Stimulated activated naive CD8-positive, alpha-beta T cell treated with anti-CD3 and anti-CD28 coated beads, Interleukin-15, amount 100 ng/mL, for 72 hours (primary cell): ENCODE data around the gene ATP8B1.
"Not testable (repeated sequence)": the region's sequence is repeated elsewhere in the genome, so short reads cannot be mapped to it uniquely, and the experiment has no call there.

Source experiments
- ATAC-seq: fragments of 150-1000 bp; cut with Tn5 transposase; 2 replicates; pipeline ENCODE4 v1.10.0; 2021; ENCODE audit warnings: mild to moderate bottlenecking, moderate library complexity
- DNase-seq, 2 donors: peaks; one replicate each; pipeline ENCODE4 v3.0.0; 2021 to 2022
- H3K27ac Mint-ChIP-seq, 2 donors: one replicate each; pipeline ENCODE4 v1.8.0; 2022; ENCODE audit warnings: mild to moderate bottlenecking in 2 of 2, mixed read lengths in 2 of 2, moderate library complexity in 2 of 2
- H3K27me3 Mint-ChIP-seq: one replicate; pipeline ENCODE4 v1.8.0; 2022; ENCODE audit warnings: mixed read lengths
- H3K4me1 Mint-ChIP-seq: one replicate; pipeline ENCODE4 v1.8.0; 2022; ENCODE audit warnings: mild to moderate bottlenecking, mixed read lengths
- H3K4me3 Mint-ChIP-seq, 2 donors: one replicate each; pipeline ENCODE4 v1.8.0; 2022; ENCODE audit warnings: mild to moderate bottlenecking in 2 of 2, mixed read lengths in 2 of 2, moderate library complexity in 1 of 2
- H3K9me3 Mint-ChIP-seq, 2 donors: one replicate each; pipeline ENCODE4 v1.8.0; 2022; ENCODE audit warnings: mixed read lengths in 2 of 2

Gene ATP8B1

DNA sequence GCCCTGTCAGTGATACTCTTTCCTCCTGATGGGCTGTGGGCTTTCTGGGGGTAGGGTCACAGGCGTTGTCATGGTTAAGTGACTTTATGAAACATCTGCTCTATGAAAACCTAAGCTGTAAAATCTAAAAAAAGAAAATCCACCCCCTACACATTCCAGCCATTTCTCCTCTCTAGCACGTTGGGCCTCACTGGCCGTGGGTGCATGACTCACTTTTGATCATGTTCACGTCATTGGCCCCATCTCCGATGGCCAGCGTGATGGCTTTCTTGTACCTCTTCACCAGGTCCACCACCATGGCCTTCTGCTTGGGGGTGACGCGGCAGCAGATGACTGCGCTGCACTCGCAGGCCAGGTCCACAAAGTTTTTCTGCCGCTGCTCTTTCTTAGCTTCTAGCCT, 142.2 kb downstream of the ATP8B1 start:
- Mint-ChIP-seq H3K4me1 (peaks cover 48% of the 10 kb centered on the region), H3K9me3 (peaks cover under 1 to 1% of the 10 kb centered on the region in 2 donors)
- ATAC-seq, result no peak

DNA sequence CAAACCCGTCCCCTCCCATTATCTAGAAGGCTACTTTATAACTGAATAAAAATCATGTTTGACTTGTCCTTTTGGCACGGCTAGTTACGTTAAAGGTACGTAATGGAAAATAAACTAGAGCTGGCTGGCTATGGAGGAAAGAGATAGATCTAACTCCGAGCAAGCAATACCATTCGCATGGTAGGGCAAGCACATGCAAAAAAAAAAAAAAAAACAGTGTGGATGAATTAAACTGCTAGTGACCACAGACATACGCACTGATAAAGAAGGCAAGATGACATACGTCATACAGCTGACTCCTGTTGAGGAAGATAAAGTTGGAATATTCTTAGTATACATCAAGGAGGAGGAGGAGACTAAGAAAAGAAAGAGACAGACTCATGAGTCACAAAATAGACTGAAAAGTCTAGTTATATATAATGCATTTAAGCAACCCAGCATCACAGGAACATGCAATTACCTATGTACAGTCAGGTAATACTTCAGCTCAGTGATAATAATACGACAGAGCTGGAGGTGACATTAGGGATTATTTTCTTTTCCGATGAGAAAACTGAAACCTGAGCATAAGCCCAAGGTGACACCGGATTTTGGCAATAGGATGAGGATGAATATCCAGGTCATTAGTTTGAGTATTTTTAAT, 143.5 kb downstream of the ATP8B1 start:
- H3K27me3 Mint-ChIP-seq, result no peaks in the 10 kb centered on the region
- no peak overlapping the region for H3K4me3 Mint-ChIP-seq
- H3K27ac Mint-ChIP-seq, result no peak overlapping the region
- no peak for ATAC-seq
- H3K4me1 Mint-ChIP-seq, result peaks cover 36% of the 10 kb centered on the region
- peaks cover 12 to 13% of the 10 kb centered on the region in 2 donors for H3K9me3 Mint-ChIP-seq
- no peak for DNase-seq

More for the DNA sequence above, 142.2 kb downstream of the ATP8B1 start:
- peak overlapping the region in 1 of 2 donors; percentile 78 for H3K27ac Mint-ChIP-seq
- no peak for DNase-seq
- H3K27me3 Mint-ChIP-seq, result no peaks in the 10 kb centered on the region
- no peak overlapping the region for H3K4me3 Mint-ChIP-seq

DNA sequence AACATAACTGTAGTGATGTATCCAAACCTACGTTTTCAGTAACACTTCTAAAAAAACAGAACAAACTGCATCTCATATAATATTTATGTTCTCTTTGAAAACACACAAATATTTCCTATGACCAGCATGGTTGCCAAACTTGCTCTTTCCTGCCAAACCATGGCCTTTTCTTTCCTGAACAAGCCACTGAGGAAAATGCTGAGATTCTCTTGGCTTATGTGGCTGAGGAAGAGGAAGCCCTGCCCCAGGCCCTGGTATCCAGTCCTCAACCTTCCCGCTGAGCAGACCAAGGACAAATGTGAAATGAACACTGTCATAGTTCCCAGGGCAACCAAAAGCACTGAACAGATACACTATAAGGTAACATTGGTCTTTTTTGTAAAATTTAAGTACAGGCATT, 145.6 kb downstream of the ATP8B1 start:
- no peak for ATAC-seq
- no peaks in the 10 kb centered on the region for H3K27me3 Mint-ChIP-seq
- H3K4me1 Mint-ChIP-seq, result peaks cover 16% of the 10 kb centered on the region
- no peak overlapping the region for H3K27ac Mint-ChIP-seq
- no peak overlapping the region for H3K4me3 Mint-ChIP-seq
- DNase-seq, result no peak
- H3K9me3 Mint-ChIP-seq, result peaks cover 12 to 13% of the 10 kb centered on the region in 2 donors

DNA sequence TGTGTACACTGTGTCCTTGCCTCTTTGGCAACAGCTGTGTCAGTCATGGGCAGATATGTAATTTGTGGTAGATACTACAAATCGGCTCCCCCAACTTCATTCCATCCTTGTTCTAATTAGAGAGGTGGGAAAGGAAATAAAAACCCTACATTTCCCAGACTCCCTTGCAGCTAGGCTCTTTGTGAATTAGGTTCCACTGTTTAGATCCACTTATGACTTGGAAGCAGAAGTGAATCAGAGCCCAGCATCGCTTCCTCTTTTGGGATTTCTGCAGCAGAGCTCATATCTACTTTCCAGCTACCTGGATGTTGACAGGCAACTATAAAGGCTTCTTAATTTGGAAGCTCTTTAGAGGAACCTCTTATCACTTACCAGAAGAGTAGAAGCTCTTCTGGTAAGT, 147.4 kb downstream of the ATP8B1 start:
- Mint-ChIP-seq H3K4me3 (no peak overlapping the region), H3K4me1 (peaks cover 10% of the 10 kb centered on the region), H3K27ac (no peak overlapping the region), H3K27me3 (no peaks in the 10 kb centered on the region), H3K9me3 (peaks cover 12 to 13% of the 10 kb centered on the region in 2 donors)
- ATAC-seq (no peak), DNase-seq (no peak)

DNA sequence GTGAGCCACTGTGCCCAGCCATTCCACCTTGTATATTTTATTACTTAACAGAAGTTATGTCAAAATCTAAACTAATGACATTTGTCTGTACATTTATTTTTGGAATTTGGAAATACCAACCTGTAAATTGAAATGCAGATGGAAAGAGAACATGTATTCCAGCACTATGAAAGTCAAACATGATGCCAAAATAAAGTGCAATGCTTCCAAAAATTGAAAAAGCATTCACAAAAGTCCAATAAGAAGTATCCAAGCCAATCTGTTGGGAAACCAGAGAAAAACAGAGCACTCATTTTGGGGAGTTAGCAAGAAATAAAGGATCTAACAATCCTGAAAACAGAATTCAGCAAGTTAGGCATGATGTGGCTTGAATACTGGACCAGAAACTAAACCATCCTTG, 151.2 kb downstream of the ATP8B1 start:
- Mint-ChIP-seq H3K4me1 (peaks cover 19% of the 10 kb centered on the region), H3K27me3 (no peaks in the 10 kb centered on the region), H3K4me3 (no peak overlapping the region), H3K27ac (no peak overlapping the region), H3K9me3 (peaks cover 12 to 13% of the 10 kb centered on the region in 2 donors)
- DNase-seq, result no peak
- ATAC-seq, result no peak

DNA sequence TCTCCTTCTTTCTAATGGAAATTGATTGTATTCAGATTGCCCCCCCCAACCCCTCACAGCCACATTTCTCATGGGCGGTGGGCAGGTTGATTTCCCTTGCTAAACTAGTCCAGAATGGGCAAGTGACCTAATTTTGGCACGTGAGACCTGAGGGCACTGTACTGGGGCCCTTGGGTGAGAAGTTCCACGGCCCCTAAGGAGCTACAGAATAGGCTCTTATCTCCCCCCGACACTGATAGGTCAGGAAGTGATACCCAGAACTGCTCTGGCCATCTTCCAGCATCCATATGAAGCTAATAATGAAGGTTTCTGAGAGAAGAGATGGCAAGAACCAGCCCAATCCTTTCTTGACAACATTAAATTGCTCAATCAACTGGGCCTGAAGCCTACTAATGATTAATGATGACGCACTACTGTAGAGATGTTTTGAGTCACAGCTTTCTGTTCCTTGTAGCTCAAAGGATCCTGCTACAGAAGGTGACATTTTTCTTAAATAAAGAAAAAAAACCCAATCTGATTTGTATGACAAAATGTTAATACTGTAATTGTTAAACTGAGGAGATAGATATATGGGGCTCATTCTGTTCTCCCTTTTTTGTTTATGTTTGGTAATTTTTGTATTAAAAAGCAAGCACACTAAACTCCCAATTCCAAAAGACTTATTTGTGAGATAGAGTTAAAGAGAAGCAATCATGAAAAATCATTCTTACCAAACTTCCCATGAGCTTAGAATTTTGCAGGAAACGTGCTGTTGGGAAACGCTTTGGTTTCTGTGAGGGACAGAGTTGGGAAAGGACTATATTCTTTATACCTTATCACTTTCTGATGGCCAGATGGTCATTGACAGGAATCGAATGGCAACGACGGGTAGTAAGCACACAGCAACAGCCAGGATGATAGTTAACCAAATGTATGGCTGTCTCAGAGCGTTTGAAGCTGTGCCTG, 153.3 kb downstream of the ATP8B1 start:
- DNase-seq (no peak), ATAC-seq (peak; percentile 70)
- no peak overlapping the region for H3K4me3 Mint-ChIP-seq
- H3K4me1 Mint-ChIP-seq, result peaks cover 32% of the 10 kb centered on the region
- no peak overlapping the region for H3K27ac Mint-ChIP-seq
- H3K27me3 Mint-ChIP-seq, result no peaks in the 10 kb centered on the region
- H3K9me3 Mint-ChIP-seq, result peaks cover 0 to 1% of the 10 kb centered on the region in 2 donors

DNA sequence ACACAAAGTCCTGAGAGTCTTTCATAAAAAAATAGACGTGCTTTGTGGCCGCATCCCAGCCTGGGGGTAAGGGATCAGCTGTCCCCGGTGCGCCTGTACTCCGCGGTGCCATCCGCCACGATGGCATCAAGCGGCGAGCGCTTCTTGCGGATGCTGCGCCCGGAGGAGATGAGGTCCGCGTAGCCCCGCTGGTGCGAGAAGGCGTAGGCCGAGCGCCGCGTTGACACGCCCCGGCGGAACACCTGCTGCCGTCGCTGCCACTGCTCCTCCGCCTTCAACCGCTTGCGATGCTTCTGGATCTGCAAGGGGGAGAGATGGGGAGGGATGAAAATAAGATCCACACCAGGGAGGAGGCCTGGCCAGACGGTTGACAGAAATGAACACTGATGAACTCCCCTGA, 154.7 kb downstream of the ATP8B1 start:
- no peak overlapping the region for H3K27ac Mint-ChIP-seq
- H3K9me3 Mint-ChIP-seq, result no peaks in the 10 kb centered on the region
- ATAC-seq (no peak), DNase-seq (no peak)
- no peak overlapping the region for H3K4me3 Mint-ChIP-seq
- no peaks in the 10 kb centered on the region for H3K27me3 Mint-ChIP-seq
- H3K4me1 Mint-ChIP-seq, result peaks cover 34% of the 10 kb centered on the region

DNA sequence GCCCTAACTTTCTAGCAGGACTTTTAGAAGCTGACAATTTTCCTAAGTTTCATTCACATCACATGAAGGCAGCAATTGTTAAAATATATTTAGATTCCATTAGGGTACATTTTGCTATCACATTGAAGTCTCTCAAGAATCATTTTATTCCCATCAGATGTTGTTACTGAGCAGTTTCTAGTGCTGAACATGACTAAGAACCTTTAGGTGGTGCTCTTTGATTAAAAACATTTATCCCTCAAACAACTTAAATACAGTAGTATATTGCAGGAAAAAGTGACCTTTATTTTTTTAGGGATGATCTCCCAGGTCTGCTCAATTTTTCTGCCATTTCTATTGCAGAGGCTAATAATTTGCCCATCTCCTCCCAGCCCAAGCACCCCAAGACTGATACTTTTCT, 158.6 kb downstream of the ATP8B1 start:
- no peak overlapping the region for H3K27ac Mint-ChIP-seq

DNA sequence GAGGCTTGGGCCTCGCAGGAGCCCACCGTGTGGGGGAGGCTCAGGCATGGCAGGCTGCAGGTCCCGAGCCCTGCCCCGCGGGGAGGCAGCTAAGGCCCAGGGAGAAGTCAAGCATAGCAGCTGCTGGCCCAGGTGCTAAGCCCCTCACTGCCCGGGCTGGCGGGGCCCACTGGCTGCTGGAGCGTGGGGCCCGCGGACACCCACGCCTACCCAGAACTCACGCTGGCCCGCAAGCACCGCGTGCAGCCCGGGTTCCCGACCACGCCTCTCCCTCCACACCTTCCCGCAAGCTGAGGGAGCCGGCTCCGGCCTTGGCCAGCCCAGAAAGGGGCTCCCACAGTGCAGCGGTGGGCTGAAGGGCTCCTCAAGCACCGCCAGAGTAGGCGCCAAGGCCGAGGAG, 159.4 kb downstream of the ATP8B1 start:
- H3K4me1 Mint-ChIP-seq, result peaks cover 50% of the 10 kb centered on the region
- H3K27me3 Mint-ChIP-seq, ATAC-seq, H3K9me3 Mint-ChIP-seq, H3K27ac Mint-ChIP-seq, H3K4me3 Mint-ChIP-seq, DNase-seq: not testable (repeated sequence)

More for the DNA sequence above, 158.6 kb downstream of the ATP8B1 start:
- Mint-ChIP-seq H3K27me3 (no peaks in the 10 kb centered on the region), H3K4me1 (peaks cover 56% of the 10 kb centered on the region), H3K9me3 (peaks cover 5 to 7% of the 10 kb centered on the region in 2 donors), H3K4me3 (no peak overlapping the region)
- no peak for DNase-seq
- no peak for ATAC-seq

DNA sequence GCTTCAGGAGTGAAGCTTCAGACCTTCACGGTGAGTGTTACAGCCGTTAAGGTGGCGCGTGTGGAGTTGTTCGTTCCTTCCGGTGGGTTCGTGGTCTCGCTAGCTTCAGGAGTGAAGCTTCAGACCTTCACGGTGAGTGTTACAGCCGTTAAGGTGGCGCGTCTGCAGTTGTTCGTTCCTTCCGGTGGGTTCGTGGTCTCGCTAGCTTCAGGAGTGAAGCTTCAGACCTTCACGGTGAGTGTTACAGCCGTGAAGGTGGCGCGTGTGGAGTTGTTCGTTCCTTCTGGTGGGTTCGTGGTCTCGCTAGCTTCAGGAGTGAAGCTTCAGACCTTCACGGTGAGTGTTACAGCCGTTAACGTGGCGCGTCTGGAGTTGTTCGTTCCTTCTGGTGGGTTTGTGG, 160.7 kb downstream of the ATP8B1 start:
- H3K27me3 Mint-ChIP-seq, H3K27ac Mint-ChIP-seq, DNase-seq, H3K9me3 Mint-ChIP-seq, H3K4me3 Mint-ChIP-seq, ATAC-seq: not testable (repeated sequence)
- H3K4me1 Mint-ChIP-seq, result peaks cover 50% of the 10 kb centered on the region

DNA sequence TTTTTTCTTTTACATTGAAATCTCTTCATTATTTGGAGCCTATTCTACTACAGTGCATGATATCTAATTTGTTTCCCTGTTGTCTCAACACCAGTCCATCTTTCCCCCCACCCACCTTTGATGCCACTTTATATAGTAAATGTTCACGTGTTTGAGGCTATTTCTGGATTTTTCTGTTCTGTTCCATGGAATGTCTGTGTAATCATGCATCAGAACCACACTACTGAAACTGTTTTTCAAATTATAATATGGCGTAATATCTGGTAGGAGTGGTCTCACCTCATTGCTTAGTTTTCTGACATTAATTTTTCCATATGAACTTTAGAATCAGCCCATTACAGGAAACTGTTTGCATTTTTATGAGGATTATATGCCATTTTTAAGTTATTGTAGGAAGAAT, 162.4 kb downstream of the ATP8B1 start:
- no peak overlapping the region for H3K4me3 Mint-ChIP-seq
- H3K27me3 Mint-ChIP-seq, result no peaks in the 10 kb centered on the region
- peak overlapping the region in 1 of 2 donors; percentile 76 for H3K27ac Mint-ChIP-seq
- DNase-seq (no peak), ATAC-seq (no peak)
- peaks cover 43% of the 10 kb centered on the region for H3K4me1 Mint-ChIP-seq
- H3K9me3 Mint-ChIP-seq, result peaks cover 5 to 7% of the 10 kb centered on the region in 2 donors

DNA sequence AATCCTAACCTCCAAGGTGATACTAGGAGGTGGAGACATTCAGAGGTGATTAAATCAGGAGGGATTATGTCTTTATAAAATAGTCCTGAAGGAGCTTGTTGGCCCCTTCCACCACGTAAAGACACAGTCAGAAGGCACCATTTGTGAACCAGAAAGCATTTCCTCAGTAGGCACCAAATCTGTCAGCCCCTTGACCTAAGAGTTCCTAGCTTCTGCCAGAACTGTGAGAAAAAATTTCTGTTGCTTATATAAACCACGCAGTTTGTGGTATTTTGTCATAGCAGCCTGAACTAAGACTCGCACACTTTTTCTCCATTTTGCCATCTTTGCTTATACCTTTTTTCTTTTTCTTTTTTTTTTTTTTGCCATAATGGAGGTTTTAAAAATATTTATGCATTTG, 162.9 kb downstream of the ATP8B1 start:
- H3K4me3 Mint-ChIP-seq, result no peak overlapping the region
- no peak for ATAC-seq

DNA sequence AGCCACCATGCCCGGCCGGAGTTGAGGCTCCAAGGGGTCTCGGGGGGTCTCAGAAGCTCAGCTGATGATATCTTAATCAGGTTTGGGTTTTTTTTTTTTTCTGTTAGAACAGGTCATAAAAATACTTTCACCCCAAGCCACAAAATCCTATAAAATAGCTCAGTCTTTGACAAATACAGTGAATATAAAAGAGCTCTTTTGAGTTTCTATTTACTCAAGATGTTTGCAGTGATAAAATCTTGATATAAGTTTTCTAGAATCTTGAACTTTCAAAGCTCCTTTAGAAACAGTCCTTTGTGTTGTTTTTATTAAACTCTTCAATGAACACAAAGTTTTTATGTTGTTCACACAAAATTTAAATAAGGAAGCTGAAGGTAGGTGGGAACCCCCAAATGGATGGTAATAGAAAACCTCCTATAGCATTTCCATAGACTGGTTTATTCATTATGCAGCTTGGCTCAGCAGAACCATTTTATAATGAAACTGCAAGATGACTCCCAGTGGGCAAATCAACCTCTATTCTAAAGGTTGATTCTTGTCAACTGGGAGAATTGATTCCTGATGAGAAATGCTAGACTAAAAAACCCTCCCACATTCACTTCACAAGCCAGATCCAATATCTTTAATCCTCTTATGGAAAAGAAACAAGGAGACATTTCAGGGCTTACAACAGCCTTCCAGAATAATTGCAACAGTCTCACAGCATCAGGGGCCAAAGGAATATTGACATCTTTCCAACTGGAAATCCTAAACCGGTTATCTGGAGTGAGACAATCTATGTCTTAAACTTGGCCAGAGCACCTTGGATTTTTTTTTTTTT, 167.9 kb downstream of the ATP8B1 start:
- DNase-seq, result no peak
- Mint-ChIP-seq H3K27me3 (no peaks in the 10 kb centered on the region), H3K4me3 (no peak overlapping the region), H3K27ac (no peak overlapping the region), H3K4me1 (peaks cover 22% of the 10 kb centered on the region), H3K9me3 (no peaks in the 10 kb centered on the region)
- ATAC-seq, result no peak

More for the DNA sequence above, 162.9 kb downstream of the ATP8B1 start:
- Mint-ChIP-seq H3K9me3 (peaks cover 5 to 7% of the 10 kb centered on the region in 2 donors), H3K27me3 (no peaks in the 10 kb centered on the region), H3K4me1 (peaks cover 41% of the 10 kb centered on the region), H3K27ac (peak overlapping the region; percentile 76 to 78)
- DNase-seq, result no peak

DNA sequence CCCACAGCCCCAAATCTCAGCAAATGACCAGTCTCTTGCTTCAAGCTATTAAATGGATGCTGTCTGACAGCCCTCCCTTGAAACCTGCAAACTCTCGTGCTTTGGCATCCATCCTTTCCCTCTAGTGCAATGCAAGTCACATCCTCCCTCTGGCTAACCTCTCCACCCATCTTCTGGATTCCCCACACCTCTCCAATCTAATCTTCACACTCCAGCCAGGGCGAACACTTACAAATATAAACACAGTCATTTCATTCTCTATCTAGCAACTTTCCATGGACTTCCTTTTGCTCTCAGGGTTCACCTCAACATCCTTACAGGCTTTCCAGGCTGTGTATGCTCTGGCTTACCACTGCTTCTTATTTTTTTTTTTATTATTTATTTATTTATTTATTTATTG, 171.4 kb downstream of the ATP8B1 start:
- no peak for DNase-seq
- ATAC-seq, result no peak
- H3K9me3 Mint-ChIP-seq, result no peaks in the 10 kb centered on the region
- no peak overlapping the region for H3K27ac Mint-ChIP-seq
- no peaks in the 10 kb centered on the region for H3K27me3 Mint-ChIP-seq
- H3K4me3 Mint-ChIP-seq, result peak overlapping the region; percentile 3 to 43
- peaks cover 18% of the 10 kb centered on the region for H3K4me1 Mint-ChIP-seq

DNA sequence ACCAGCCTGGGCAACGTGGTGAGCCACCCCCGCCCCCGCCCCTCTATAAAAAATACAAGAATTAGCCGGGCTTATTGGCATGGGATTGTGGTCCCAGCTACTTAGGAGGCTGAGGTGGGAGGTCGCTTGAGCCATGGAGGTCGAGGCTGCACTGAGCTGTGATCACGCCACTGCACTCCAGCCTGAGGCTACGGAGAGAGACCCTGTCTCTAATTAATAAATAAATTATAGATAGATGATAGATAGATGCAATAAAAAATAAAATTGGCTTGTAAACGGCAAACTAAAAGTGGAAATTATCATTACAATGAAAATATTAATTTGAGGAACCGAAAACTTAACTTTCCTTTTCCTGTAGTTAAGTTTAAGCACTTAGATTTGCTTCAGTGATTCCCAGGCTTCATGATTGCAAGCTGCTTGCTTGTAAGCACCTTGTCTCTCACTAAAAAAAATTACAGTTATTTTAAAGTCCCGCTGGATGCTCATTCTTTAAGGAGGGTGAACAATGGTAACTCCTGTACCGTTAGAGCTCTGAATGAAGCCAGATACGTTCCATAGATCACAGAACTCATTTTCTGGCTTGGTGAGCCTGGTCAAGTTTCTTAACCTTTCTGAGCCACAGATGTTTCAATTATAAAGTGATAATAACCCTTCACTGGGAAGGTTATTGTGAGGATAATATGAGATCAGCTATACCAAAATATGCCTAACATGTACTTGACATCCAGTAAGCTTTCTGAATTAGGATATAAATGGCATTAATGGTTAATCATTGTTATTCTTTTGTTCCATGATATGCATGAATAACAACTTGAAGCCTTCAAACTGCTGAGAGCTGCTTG, 172.1 kb downstream of the ATP8B1 start:
- H3K4me1 Mint-ChIP-seq, result peaks cover 18% of the 10 kb centered on the region
- H3K27me3 Mint-ChIP-seq, result no peaks in the 10 kb centered on the region
- H3K9me3 Mint-ChIP-seq, result no peaks in the 10 kb centered on the region
- ATAC-seq (no peak), DNase-seq (no peak)
- peak overlapping the region; percentile 97 to 99 for H3K27ac Mint-ChIP-seq
- peak overlapping the region; percentile 97 to 98 for H3K4me3 Mint-ChIP-seq
